ENCODE data around the gene MELK. TPM values are rescaled to one million over a fixed set of nuclear protein-coding genes. Genes with fewer than 3 reads are reported as not detected.

The MELK gene
- total and polyA plus RNA-seq, 2 donors (not counting 1 experiment from before 2014, with no cell fraction given), result 14.2 to 21.9 TPM

GRCh38 chr9:36720043-36720442 is 147.3 kb downstream of the MELK start:
- TF ChIP-seq CTCF (conservative IDR thresholded peaks at IDR 0.05 in 1 of 2, IDR thresholded peaks at IDR 0.05 in 1 of 2; ENCODE audit: low read depth in 1 of 2, low read length in 2 of 2), result no peak
- TF ChIP-seq EZH2 (IDR thresholded peaks at IDR 0.05; ENCODE audit: low read length, missing control alignments), result no peak
- Histone ChIP-seq H2AFZ (ENCODE audit: low read length) (no peak overlapping the region), H3K4me2 (ENCODE audit: extremely low read depth, insufficient read depth, low read length) (no peak overlapping the region), H3K27ac (ENCODE audit: insufficient read depth, low read length) (no peak overlapping the region), H3K79me2 (ENCODE audit: control insufficient read depth, insufficient read depth, low read length) (no peaks in the 10 kb centered on the region), H3K36me3 (ENCODE audit: control insufficient read depth, insufficient read depth, low read length) (no peaks in the 10 kb centered on the region), H3K27me3 (ENCODE audit: control insufficient read depth, insufficient read depth, low read length) (peaks cover 14% of the 10 kb centered on the region), H4K20me1 (ENCODE audit: control insufficient read depth, extremely low read depth, insufficient read depth, low read length) (no peaks in the 10 kb centered on the region), H3K4me3 (replicated peaks in 1 of 4; ENCODE audit: control extremely low read depth in 1 of 4, insufficient read depth in 1 of 4, low read depth in 3 of 4, low read length in 4 of 4) (no peak overlapping the region), H3K4me1 (ENCODE audit: control insufficient read depth, extremely low read depth, insufficient read depth, low read length) (no peaks in the 10 kb centered on the region), H3K9ac (ENCODE audit: insufficient read depth, low read length) (no peak overlapping the region), H3K9me3 (ENCODE audit: control insufficient read depth, insufficient read depth, low read depth, low read length) (no peaks in the 10 kb centered on the region)
- DNase-seq (ENCODE audit: low read depth in 2 of 2), result no peak

GRCh38 chr9:36721846-36722588 is 149.3 kb downstream of the MELK start:
- H3K9ac ChIP-seq (ENCODE audit: insufficient read depth, low read length), result no peak overlapping the region
- no peaks in the 10 kb centered on the region for H3K9me3 ChIP-seq (ENCODE audit: control insufficient read depth, insufficient read depth, low read depth, low read length)
- no peak for TF ChIP-seq CTCF (conservative IDR thresholded peaks at IDR 0.05 in 1 of 2, IDR thresholded peaks at IDR 0.05 in 1 of 2; ENCODE audit: low read depth in 1 of 2, low read length in 2 of 2)
- no peak for TF ChIP-seq EZH2 (IDR thresholded peaks at IDR 0.05; ENCODE audit: low read length, missing control alignments)
- H3K79me2 ChIP-seq (ENCODE audit: control insufficient read depth, insufficient read depth, low read length), result no peaks in the 10 kb centered on the region
- no peak overlapping the region for H2AFZ ChIP-seq (ENCODE audit: low read length)
- peak in 1 of 2 donors; percentile 2 for DNase-seq (ENCODE audit: low read depth in 2 of 2)
- H3K4me2 ChIP-seq (ENCODE audit: extremely low read depth, insufficient read depth, low read length), result no peak overlapping the region
- no peak overlapping the region for H3K4me3 ChIP-seq (replicated peaks in 1 of 4; ENCODE audit: control extremely low read depth in 1 of 4, insufficient read depth in 1 of 4, low read depth in 3 of 4, low read length in 4 of 4)
- H3K36me3 ChIP-seq (ENCODE audit: control insufficient read depth, insufficient read depth, low read length), result no peaks in the 10 kb centered on the region
- no peak overlapping the region for H3K27ac ChIP-seq (ENCODE audit: insufficient read depth, low read length)
- H4K20me1 ChIP-seq (ENCODE audit: control insufficient read depth, extremely low read depth, insufficient read depth, low read length), result no peaks in the 10 kb centered on the region
- no peaks in the 10 kb centered on the region for H3K4me1 ChIP-seq (ENCODE audit: control insufficient read depth, extremely low read depth, insufficient read depth, low read length)
- H3K27me3 ChIP-seq (ENCODE audit: control insufficient read depth, insufficient read depth, low read length), result peaks cover 6% of the 10 kb centered on the region

- no peak overlapping the region for H3K9ac ChIP-seq (ENCODE audit: insufficient read depth, low read length)
- TF ChIP-seq CTCF (conservative IDR thresholded peaks at IDR 0.05 in 1 of 2, IDR thresholded peaks at IDR 0.05 in 1 of 2; ENCODE audit: low read depth in 1 of 2, low read length in 2 of 2) (no peak), EZH2 (IDR thresholded peaks at IDR 0.05; ENCODE audit: low read length, missing control alignments) (no peak)
- H3K27me3 ChIP-seq (ENCODE audit: control insufficient read depth, insufficient read depth, low read length), result no peaks in the 10 kb centered on the region
- no peaks in the 10 kb centered on the region for H3K4me1 ChIP-seq (ENCODE audit: control insufficient read depth, extremely low read depth, insufficient read depth, low read length)
- no peak overlapping the region for H3K27ac ChIP-seq (ENCODE audit: insufficient read depth, low read length)
- peak in 1 of 2 donors; percentile 7 for DNase-seq (ENCODE audit: low read depth in 2 of 2)
- H3K9me3 ChIP-seq (ENCODE audit: control insufficient read depth, insufficient read depth, low read depth, low read length), result no peaks in the 10 kb centered on the region
- no peak overlapping the region for H3K4me3 ChIP-seq (replicated peaks in 1 of 4; ENCODE audit: control extremely low read depth in 1 of 4, insufficient read depth in 1 of 4, low read depth in 3 of 4, low read length in 4 of 4)
- no peaks in the 10 kb centered on the region for H4K20me1 ChIP-seq (ENCODE audit: control insufficient read depth, extremely low read depth, insufficient read depth, low read length)
- no peak overlapping the region for H2AFZ ChIP-seq (ENCODE audit: low read length)
- H3K4me2 ChIP-seq (ENCODE audit: extremely low read depth, insufficient read depth, low read length), result no peak overlapping the region
- H3K36me3 ChIP-seq (ENCODE audit: control insufficient read depth, insufficient read depth, low read length), result no peaks in the 10 kb centered on the region
- no peaks in the 10 kb centered on the region for H3K79me2 ChIP-seq (ENCODE audit: control insufficient read depth, insufficient read depth, low read length)
These were observed 153.2 kb downstream of the MELK start for GRCh38 chr9:36725777-36726356.

Other genes with a start within 250 kb of the MELK start
- gene RNF38, start 172.6 kb upstream of the MELK start, total RNA-seq, result 7.7 and 8.9 TPM in 2 replicates
- gene RNF38, start 172.6 kb upstream of the MELK start, polyA plus RNA-seq, result 18.4 and 18.8 TPM in 2 replicates